ENCODE results near the gene CROT. TPM values are rescaled to one million over a fixed set of nuclear protein-coding genes. Genes with fewer than 3 reads are reported as not detected.

Gene CROT
- total RNA-seq, 2 donors from 2014 or later: 22.7 to 35.8 TPM

DNA sequence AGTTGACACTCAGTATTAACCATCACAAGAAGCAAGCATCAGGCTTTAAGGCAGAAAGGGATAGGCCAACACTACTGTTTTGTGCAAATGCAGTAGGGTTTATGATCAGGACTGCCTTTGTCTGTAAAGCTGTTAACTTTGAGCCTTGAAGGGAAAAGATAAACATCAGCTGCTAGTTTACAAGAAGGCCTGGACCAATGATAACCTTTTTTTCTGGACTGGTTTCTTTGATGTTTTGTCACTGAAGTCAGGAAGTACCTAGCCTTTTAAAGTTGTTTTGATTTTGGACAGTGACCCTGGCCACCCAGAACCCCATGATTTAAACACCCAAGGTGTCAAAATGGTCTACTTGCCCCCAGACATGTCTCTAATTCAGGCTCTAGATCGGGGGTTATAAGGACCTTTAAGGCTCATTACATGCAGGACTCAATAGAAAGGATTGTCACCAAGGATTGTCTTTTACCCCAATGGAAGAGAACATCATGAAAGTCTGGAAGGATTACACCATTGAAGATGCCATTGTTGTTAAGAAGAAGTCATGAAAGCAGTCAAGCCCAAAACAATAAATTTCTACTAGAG, 50.1 kb downstream of the CROT start:
- DNase-seq (no peak), ATAC-seq (no peak)

DNA sequence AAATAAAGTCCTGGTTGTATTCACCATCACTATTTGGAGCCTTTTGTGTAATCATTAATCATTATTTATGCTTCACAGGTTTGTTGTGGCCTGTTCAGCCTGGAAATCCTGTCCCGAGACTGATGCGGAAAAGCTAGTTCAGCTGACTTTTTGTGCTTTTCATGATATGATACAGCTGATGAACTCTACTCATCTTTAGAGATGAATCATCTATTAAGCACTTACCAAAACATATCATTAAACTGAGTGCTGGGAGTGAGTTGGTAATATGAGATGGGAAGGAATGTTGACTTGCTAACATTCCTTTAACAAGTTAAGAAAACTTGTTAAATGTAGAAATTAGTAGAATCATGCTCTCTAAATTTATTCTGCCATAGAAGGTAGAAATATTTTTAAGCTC, 53.0 kb downstream of the CROT start:
- ATAC-seq: no peak
- intact Hi-C loops (cut with DNase I, micrococcal nuclease): no loop called here

More for the DNA sequence above, 50.1 kb downstream of the CROT start:
- intact Hi-C loops (cut with DNase I, micrococcal nuclease): no loop called here

DNA sequence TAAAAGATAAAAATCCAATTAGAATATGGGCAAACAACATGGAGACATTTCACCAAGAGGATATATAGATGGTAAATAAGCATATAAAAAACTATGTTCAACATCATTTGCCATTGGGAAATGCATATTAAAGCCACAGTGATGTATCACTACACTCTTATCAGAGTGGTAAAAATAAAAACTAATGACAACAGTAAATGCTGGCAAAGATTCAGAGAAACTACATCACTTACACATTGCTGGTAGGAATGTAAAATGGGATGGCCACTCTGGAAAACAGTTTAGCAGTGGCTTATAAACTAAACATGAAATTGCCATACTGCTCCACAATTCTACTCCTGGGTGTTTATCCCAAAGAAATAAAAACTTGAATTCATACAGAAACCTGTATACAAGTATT, 59.2 kb downstream of the CROT start:
- no peak for DNase-seq
- intact Hi-C loops (cut with DNase I, micrococcal nuclease): no loop called here
- no peak for ATAC-seq

More for the DNA sequence above, 53.0 kb downstream of the CROT start:
- DNase-seq: no peak

DNA sequence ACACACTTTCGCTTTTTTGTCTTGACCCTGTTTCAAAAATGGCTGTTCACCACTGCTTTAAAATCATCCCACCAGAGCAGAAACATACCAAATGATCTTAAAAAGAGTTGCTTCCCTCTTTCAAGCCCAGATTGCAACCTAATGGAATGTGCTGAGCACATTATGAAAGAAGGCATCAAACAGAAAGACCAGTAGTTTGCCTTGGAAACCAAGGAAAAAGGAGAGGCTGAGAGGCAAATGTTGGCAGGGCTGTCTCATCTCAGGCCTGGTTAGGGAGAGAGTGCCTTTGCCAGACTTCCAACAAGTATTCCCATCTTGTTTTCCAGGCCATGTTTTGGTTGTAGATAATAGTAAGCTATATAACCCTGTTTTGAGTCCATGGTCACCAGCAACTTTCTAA, 65.7 kb downstream of the CROT start:
- intact Hi-C loops (cut with DNase I, micrococcal nuclease): loop anchor here in 1 of 2 donors (10.0 kb wide), 1 partner anchor 96 kb away; no protein-coding TSS in a partner anchor
- no peak for ATAC-seq
- DNase-seq: no peak

DNA sequence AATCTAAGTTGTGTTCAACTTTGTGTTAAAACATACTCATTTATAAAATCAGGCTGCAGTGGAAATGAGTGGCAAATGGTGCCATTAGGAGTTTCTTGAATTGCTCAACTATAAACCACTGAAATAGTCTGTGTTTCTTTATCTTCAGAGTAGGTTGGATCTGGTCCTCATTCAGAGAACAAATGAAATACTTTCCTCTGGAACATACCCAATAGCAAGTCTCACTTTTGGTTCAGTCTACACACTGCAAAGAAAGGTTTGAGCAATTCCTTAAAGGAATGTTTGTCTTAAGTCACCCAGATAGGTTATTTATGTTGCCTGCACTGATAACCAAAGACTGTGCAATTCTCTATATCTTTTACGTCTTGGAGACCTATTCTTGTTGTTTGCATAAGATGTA, 67.6 kb downstream of the CROT start:
- DNase-seq: no peak
- ATAC-seq: no peak
- intact Hi-C loops (cut with DNase I, micrococcal nuclease): loop anchor here in 1 of 2 donors (10.0 kb wide), 1 partner anchor 98 kb away; no protein-coding TSS in a partner anchor

DNA sequence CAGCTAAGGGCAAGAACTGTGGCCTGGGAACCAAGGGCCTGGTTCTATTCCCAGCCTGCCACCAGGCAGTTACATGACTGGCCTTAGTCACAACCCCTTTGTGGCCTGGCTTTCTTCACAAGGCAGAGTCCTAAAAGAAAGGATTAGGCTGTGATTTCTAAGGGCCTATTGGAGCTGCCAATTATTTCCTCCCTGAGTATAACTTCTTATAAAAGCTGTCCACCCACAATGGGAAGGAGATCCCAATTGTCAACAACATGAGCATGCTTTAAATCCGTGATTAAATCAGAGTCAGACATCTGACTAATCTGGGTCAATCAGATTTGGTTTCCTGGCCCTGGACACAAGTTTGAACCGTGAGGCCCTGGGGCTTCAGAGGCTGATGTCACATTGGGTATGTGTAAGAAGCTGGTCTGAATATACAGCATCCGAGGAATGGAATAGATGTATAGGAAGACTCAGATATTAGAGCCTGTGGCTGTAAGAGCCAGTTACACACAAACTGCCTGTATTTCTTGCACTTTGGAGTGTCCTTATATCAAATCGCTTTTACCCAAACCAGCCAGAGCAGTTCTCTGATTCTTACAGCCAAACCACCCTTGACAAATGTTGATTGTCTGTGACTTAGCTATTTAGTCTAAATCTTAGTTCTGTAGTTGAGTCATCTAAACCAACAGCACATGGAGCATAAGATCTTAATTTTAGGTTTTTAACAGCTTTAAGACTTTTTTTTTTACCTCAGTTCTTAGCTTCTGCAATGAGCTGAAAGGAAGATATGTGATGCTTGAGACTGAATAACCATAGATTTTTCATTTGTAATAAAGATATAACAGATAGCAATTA, 68.7 kb downstream of the CROT start:
- ATAC-seq (no peak), DNase-seq (no peak)
- intact Hi-C loops (cut with DNase I, micrococcal nuclease): loop anchor here in 1 of 2 donors (10.0 kb wide), 1 partner anchor 99 kb away; no protein-coding TSS in a partner anchor

DNA sequence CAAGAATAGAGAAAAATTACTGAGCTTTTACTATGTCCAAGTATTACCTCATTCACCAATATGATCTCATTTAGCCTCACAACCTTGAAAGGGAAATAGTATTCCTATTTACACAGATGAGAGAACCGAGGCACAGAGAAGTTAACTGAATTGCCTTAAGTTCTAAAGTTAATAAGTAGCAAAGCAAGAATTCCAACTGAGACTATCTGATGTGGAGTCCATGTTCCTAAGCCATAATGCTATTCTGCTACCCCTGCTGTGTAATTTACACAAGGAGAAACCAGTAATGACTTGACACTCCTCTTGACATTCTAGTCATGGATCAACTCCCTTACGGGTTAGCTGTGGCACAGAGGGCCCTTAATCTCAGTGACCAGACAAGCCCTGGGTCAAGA, 69.3 kb downstream of the CROT start:
- ATAC-seq: no peak
- no peak for DNase-seq
- intact Hi-C loops (cut with DNase I, micrococcal nuclease): loop anchor here in 1 of 2 donors (10.0 kb wide), 1 partner anchor 100 kb away; no protein-coding TSS in a partner anchor

DNA sequence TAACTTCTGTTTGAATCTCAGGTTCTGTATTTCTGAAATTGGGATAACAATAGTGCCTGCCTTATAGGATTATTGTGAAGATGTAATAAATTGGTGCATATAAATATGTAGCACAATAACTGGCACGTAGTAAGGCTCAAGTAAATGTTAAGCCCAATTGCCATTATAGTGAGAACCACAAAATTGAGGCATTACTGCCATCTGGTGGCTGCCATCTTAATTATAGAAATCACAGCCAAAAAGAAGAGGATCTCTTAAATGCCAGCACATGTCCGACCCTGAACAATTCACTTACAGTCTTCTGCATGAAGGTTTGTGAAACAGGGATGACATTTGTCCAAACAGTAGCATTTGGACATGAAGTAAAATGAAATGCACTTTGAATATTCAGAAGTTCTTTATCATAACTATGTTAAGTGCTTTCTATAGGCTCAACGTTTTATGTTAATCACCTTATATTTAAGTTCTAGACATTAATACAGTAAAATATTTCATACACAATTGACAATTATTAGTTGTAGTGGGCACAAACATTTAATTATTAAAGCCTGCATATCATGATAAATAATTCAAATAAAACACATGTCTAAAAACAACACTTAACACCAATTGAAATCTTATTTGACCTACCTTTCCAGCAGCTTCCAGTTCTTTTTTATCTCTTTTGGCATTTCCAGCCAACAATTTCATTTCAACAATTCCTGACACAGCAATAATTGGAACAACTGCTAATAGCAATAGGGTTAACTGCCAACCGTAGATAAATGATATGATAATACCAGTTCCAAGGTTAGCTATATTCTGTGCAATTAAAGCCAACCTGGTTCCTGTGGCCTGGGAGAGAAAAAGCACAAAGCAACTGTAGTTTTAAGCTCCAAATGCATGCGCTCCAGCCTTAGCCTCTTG, 71.5 kb downstream of the CROT start:
- intact Hi-C loops (cut with DNase I, micrococcal nuclease): loop anchor here in 1 of 2 donors (10.0 kb wide), 1 partner anchor 102 kb away; no protein-coding TSS in a partner anchor
- ATAC-seq (peak; percentile 75), DNase-seq (peak in 1 of 2 donors; percentile 77)

DNA sequence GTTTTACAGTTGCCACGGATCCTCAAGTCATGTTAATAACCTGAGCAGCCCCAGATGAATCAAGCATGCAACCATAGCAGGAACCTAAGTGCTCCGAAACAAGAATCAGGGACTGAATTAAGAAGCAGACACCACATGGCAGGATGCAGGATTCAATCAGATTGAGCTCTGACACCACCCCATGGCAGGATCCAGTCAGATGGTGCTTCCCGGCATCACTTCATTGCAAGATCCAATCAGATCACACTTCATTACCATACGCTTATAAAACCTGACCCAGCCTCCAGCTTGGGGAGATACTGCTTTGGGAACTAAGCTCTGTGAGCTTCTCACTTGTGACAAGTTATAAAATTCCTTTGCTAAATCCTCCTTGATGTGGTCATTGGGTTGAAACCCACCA, 74.7 kb downstream of the CROT start:
- intact Hi-C loops (cut with DNase I, micrococcal nuclease): no loop called here
- ATAC-seq (no peak), DNase-seq (no peak)

DNA sequence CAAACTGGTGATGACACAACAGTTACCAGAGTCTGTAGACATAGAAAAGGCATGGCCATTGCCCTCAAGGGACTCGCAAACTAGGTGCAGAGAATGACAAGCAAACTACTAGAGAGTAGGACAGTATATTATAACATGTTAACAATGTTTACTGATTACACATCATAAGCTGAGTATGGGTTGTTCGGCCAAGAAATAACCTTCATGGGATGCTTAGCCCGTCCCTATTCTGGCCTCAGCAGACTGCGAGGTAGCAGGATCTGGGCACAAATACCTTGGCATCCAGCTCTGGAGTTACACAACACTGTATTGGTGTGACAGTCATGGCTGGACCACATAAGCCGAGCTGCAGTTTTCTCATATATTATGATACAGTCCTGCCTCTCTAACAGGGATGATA, 78.6 kb downstream of the CROT start:
- ATAC-seq (peak; percentile 59), DNase-seq (no peak)

DNA sequence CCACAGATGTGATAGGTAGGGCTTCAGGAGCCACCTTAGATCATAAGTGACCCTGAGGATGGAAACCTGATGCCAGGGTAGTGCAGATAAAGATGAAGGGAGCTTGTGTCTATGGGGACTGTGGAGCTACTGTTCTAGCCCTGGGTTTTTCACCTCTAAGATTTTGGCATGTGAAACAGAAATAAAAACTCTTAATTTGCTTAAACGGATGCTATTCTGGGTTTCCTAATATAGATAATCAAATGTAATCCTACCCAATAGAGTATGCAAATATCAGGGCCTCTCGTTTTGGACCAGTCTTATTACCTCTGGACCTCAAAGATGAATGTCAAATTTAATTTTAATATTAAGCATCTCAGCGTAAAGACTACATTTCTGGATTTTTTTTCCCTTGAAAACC, 80.7 kb downstream of the CROT start:
- DNase-seq: no peak
- ATAC-seq: no peak
- intact Hi-C loops (cut with DNase I, micrococcal nuclease): no loop called here

More for the DNA sequence above, 78.6 kb downstream of the CROT start:
- intact Hi-C loops (cut with DNase I, micrococcal nuclease): no loop called here

DNA sequence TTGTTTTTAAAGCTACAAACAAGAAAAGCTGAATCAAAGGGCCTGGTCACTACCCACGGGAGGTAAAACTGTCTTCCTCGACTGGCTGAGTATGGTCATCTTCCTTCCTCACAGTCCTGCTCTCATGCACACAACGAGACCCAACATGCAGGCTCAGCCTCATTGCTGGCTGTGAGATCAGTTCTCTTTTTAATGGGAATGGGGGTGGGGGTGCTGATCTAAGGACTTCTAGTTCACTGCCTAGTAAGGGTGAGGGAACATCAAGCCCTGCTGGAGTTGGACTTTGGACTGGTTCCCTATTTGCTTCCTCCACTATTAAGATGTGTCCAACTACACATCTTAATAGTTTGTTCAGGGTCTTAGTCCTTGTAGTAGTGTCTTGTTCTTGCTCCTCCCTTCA, 81.8 kb downstream of the CROT start:
- intact Hi-C loops (cut with DNase I, micrococcal nuclease): no loop called here
- DNase-seq: no peak
- ATAC-seq: no peak

DNA sequence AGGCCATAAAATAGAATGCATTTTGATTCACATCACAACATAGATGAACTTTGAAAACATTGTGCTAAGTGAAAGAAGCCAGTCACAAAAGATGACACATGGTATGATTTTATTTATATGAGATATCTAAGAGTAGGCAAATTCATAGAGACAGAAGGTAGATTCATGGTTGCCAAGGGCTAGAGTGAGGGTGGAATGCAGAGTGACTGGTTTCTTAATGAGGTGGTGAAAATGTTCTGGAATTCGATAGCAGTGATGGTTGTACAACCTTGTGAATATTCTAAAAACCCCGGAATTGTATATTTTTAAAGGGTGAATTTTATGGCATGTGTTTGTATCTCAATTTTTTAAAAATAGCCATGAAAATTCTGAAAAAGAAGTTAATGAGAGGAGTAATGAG, 87.1 kb downstream of the CROT start:
- DNase-seq: no peak
- ATAC-seq: no peak
- intact Hi-C loops (cut with DNase I, micrococcal nuclease): no loop called here

DNA sequence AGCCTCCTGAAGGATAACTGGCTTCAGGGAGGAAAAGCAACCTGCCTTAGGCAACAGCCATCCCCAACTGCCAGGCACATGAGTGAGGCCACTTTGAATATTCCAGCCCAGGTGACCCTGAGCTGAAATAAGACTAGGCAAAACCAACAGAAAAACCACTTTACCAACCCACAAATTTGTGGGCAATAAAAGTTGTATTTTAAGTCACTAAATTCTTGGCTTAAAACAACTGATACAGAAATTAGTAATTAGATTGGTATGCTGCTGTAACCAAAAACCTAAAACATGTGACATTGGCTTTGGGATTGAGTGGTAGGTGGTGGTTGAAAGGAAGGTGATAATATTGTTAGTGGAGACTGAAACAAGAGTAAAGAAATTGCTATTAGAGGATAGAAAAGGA, 90.1 kb downstream of the CROT start:
- intact Hi-C loops (cut with DNase I, micrococcal nuclease): no loop called here
- ATAC-seq (no peak), DNase-seq (no peak)

DNA sequence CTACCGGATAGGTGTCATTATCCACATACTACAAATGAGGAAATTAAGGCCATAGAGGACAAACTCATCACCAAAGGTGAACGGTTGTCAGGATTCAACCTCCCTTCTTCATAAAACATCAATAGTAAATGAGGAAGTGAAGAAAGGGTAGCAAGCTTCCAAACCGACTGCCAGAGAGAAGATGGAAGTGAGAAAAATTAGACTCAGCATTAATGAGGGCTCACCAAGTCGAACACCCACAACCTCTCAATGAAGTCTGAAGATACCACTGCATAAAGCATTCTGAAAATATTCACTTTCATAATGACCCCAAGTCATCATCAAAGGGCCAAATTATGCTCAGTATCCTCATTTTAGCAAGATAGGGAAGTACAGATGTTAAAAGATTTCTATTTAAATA, 100.4 kb downstream of the CROT start:
- intact Hi-C loops (cut with DNase I, micrococcal nuclease): no loop called here
- no peak for ATAC-seq
- DNase-seq: no peak

DNA sequence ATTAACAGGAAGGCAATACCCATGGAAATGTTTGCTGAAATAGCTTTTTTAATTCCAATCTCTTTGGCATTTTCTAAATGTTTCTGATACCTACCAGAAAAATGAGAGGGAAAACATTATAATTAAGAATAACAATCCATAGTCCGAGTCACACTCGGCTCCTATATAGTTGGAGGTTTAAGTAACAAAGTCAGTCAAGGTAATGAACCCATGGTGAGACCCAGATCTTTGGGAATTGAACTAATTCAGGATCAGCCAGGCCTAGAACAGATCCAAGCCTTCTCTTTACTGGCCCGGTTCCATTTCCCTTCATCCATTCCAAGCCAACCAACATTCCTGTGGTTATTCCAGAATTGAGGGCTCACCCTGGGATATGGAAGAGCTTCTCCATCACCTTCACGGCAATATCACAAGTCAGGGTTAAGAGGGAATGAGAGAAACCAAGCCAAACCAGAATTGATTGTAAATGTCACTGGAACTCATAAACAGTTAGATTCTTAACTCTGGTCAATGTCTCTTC, 101.7 kb downstream of the CROT start:
- DNase-seq: no peak
- ATAC-seq: no peak
- intact Hi-C loops (cut with DNase I, micrococcal nuclease): no loop called here

DNA sequence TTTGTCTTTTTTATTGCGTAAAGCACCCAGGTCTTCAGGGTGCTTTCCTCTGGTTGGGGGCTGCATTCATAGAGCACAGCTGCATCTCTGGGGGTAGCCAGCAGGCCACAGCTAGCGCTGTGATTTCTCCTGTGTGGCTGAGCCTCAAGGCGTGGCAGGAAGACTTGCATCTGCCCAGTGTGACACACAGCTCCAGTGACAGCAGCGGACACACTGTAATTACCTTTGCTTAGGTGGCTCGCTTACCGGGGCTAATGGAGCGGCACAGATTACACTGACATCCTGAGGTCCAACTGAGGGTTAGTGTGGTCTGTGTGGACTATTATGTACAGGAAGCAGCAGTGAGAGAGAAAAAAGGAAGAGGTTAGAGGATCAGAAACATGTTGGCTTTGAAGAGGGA, 102.9 kb downstream of the CROT start:
- DNase-seq (no peak), ATAC-seq (no peak)
- intact Hi-C loops (cut with DNase I, micrococcal nuclease): no loop called here
